ENCODE data around the gene NDUFA6. TPM values are rescaled to one million over a fixed set of nuclear protein-coding genes. Genes with fewer than 3 reads are reported as not detected.

Gene NDUFA6
- total and polyA plus RNA-seq, 10 of the 15 experiments (the other 5 are each of a cell fraction or from before 2014, with no cell fraction given): 85.9 to 511 (median 128) TPM

GRCh38 chr22:42061041-42061440 is 29.5 kb downstream of the NDUFA6 start:
- TF ChIP-seq EGR1 (IDR thresholded peaks at IDR 0.05; ENCODE audit: borderline replicate concordance in 1 of 2, low read depth in 2 of 2, low read length in 2 of 2) (no peak), POLR2AphosphoS2 (IDR thresholded peaks at IDR 0.05; ENCODE audit: low read depth, low read length) (no peak), ZBTB4 (CRISPR knock-in tag; IDR thresholded peaks at IDR 0.05) (no peak), MTA3 (IDR thresholded peaks at IDR 0.05; ENCODE audit: borderline replicate concordance, low read length) (no peak), ZNF687 (IDR thresholded peaks at IDR 0.05) (no peak), RCOR1 (conservative IDR thresholded peaks at IDR 0.05; ENCODE audit: low read depth, low read length) (no peak), ZNF622 (IDR thresholded peaks at IDR 0.05) (no peak), CHD1 (IDR thresholded peaks at IDR 0.05; ENCODE audit: low read depth, low read length) (no peak), CEBPB (IDR thresholded peaks at IDR 0.05; ENCODE audit: borderline replicate concordance in 1 of 2, low read depth in 2 of 2, low read length in 2 of 2) (no peak), GABPA (IDR thresholded peaks at IDR 0.05; ENCODE audit: low read depth) (no peak), BCL3 (IDR thresholded peaks at IDR 0.05; ENCODE audit: borderline replicate concordance, insufficient read depth, low read depth, low read length, poor library complexity, severe bottlenecking) (no peak), SREBF2 (IDR thresholded peaks at IDR 0.05; ENCODE audit: low read length) (no peak)
- no peaks in the 10 kb centered on the region for H4K20me1 ChIP-seq (ENCODE audit: control insufficient read depth, insufficient read depth)
- no TSS peak for BruUV-seq (replicated peaks)
- FAIRE-seq (no peak), DNase-seq (ENCODE audit: low read depth, low spot score) (no peak), ATAC-seq (no peak)
- H3K4me2 ChIP-seq (ENCODE audit: control insufficient read depth, insufficient read depth): no peak overlapping the region
- no peaks in the 10 kb centered on the region for H3K79me2 ChIP-seq (ENCODE audit: control insufficient read depth, insufficient read depth, low read length)
- RAD21 ChIA-PET (ENCODE audit: unreplicated experiment): no interaction called here
- POLR2A ChIA-PET: no interaction called here
- no peak overlapping the region for H2AFZ ChIP-seq (ENCODE audit: control insufficient read depth, low read depth, low read length)
- no peaks in the 10 kb centered on the region for H3K27me3 ChIP-seq (replicated peaks in 1 of 2; ENCODE audit: control insufficient read depth in 2 of 2, insufficient read depth in 2 of 2, low read length in 1 of 2)
- H3K4me3 ChIP-seq: no peak overlapping the region
- in situ Hi-C loops (cut with MboI) (no loop called here), intact Hi-C loops (cut with micrococcal nuclease; ENCODE audit: unreplicated experiment) (no loop called here)
- H3K9me3 ChIP-seq (replicated peaks; ENCODE audit: control insufficient read depth, insufficient read depth, low read length): peaks cover 11% of the 10 kb centered on the region; the same call in 2 of the 3 replicates
- 95% methylated on average over 7 of the region's 7 CpGs for WGBS (ENCODE audit: insufficient coverage, insufficient replicate concordance, low lambda C conversion rate, missing lambda C conversion rate)
- no peaks in the 10 kb centered on the region for H3K4me1 ChIP-seq (ENCODE audit: control insufficient read depth, insufficient read depth, low read length)
- CTCF ChIA-PET: no interaction called here
- H3K36me3 ChIP-seq (ENCODE audit: control insufficient read depth in 2 of 2, insufficient read depth in 2 of 2, low read length in 1 of 2): peaks cover 11 to 23% of the 10 kb centered on the region in 2 experiments
- H3K27ac ChIP-seq (ENCODE audit: control insufficient read depth, insufficient read depth): no peak overlapping the region
- SMC1A ChIA-PET (ENCODE audit: uncharacterized antibody, unreplicated experiment): interaction anchor here (0.8 kb wide), 1 partner anchor 31 kb away, joined by 3 read pairs; no protein-coding TSS in a partner anchor
- no peak overlapping the region for H3K9ac ChIP-seq (ENCODE audit: control insufficient read depth, insufficient read depth, low read length)

Measured in GM12878 (cell line).